HCT116 (cell line): ENCODE results near the gene ZSCAN29. TPM values are rescaled to one million over a fixed set of nuclear protein-coding genes. Genes with fewer than 3 reads are reported as not detected.

Experiments
- ATAC-seq: fragments of 200-7000 bp; cut with Tn5 transposase; 2 replicates; pipeline ENCODE4 v1.9.1; 2020; ENCODE audit warnings: mild to moderate bottlenecking, moderate library complexity
- BruUV-seq: library from RNA; stranded (reverse); fragments of 400-500 nt; replicated peaks from 2 replicates; lab custom pipeline; 2021; lab: Mats Ljungman, UMichigan
- CTCF ChIA-PET: fragments of 300-600 bp; sonication (Branson Sonifier 250); formaldehyde crosslinking; loops from one replicate; lab custom pipeline; 2021; ENCODE audit warnings: antibody characterized with exemption; lab: Charles Lee
- POLR2A ChIA-PET: fragments of 300-600, 350-600 bp; sonication (Branson Sonifier 250); formaldehyde crosslinking; loops from one replicate; lab custom pipeline; 2021; ENCODE audit warnings: antibody characterized with exemption; lab: Charles Lee
- RAD21 ChIA-PET, 2 experiments: fragments of 300-600 bp; sonication (Branson Sonifier 250); formaldehyde crosslinking; loops; one replicate each; lab custom pipeline; 2023; ENCODE audit warnings: low total read pairs in 2 of 2; ENCODE audit not compliant: uncharacterized antibody in 2 of 2, unreplicated experiment in 2 of 2, low non-redundant PET in 1 of 2; lab: Charles Lee
- DNase-seq: peaks from one replicate; pipeline ENCODE4 v3.0.0-alpha.2; 2010; ENCODE audit warnings: low read depth, low spot score
- H2AFZ ChIP-seq: fragments of 200-600 bp; shearing (Covaris generic), sonication (generic); 2 replicates; pipeline ENCODE4 v1.6.1; 2017; ENCODE audit warnings: low read depth, mixed run types, mixed read lengths, antibody characterized with exemption, low read length; ENCODE audit not compliant: poor library complexity, severe bottlenecking
- H3K27ac ChIP-seq: 2 replicates; pipeline ENCODE4 v1.5.1; 2012; ENCODE audit warnings: low read depth, low read length
- H3K27me3 ChIP-seq: fragments of 200-600 bp; sonication (generic); 2 replicates; pipeline ENCODE4 v1.6.1; 2016; ENCODE audit warnings: mixed run types, low read length, mixed read lengths; ENCODE audit not compliant: insufficient read depth
- H3K36me3 ChIP-seq, 2 experiments: fragments of 200-500 bp in 1 of 2; fragments of 200-600 bp in 1 of 2; sonication (Bioruptor generic) in 1 of 2; sonication (generic) in 1 of 2; 2 replicates each; pipeline versions ENCODE4 v1.5.1 to v1.6.1; 2014 to 2016; ENCODE audit warnings: low read length in 2 of 2, inconsistent platforms in 1 of 2, mixed read lengths in 1 of 2, mixed run types in 1 of 2; ENCODE audit not compliant: insufficient read depth in 2 of 2, control insufficient read depth in 1 of 2
- H3K4me1 ChIP-seq, 2 experiments: fragments of 200-600 bp in 1 of 2; sonication (generic) in 1 of 2; 2 replicates each; pipeline versions ENCODE4 v1.5.1 to v1.6.1; 2012 to 2017; ENCODE audit warnings: low read length in 2 of 2, inconsistent platforms in 1 of 2, mild to moderate bottlenecking in 1 of 2, mixed read lengths in 1 of 2, mixed run types in 1 of 2, moderate library complexity in 1 of 2; ENCODE audit not compliant: insufficient read depth in 2 of 2, control insufficient read depth in 1 of 2
- H3K4me2 ChIP-seq: fragments of 200-600 bp; sonication (generic); 2 replicates; pipeline ENCODE4 v1.6.1; 2017; ENCODE audit warnings: mixed run types, low read length, mixed read lengths
- H3K4me3 ChIP-seq, 2 experiments: fragments of 200-600 bp in 1 of 2; sonication (generic) in 1 of 2; replicated peaks in 1 of 2; 2 replicates each; pipeline ENCODE4 v1.5.1; 2011 to 2016; ENCODE audit warnings: low read length in 2 of 2, control low read depth in 1 of 2, low read depth in 1 of 2, mild to moderate bottlenecking in 1 of 2, mixed read lengths in 1 of 2, mixed run types in 1 of 2
- H3K79me2 ChIP-seq: fragments of 200-600 bp; sonication (generic); 2 replicates; pipeline ENCODE4 v1.6.1; 2017; ENCODE audit warnings: mild to moderate bottlenecking, mixed run types, low read length, moderate library complexity, mixed read lengths; ENCODE audit not compliant: insufficient read depth
- H3K9ac ChIP-seq: fragments of 200-600 bp; sonication (generic); 2 replicates; pipeline ENCODE4 v1.6.1; 2016; ENCODE audit warnings: low read length, mixed read lengths
- H3K9me2 ChIP-seq: fragments of 200-600 bp; sonication (generic), shearing (Covaris generic); 2 replicates; pipeline ENCODE4 v1.6.1; 2017; ENCODE audit warnings: mixed run types, mild to moderate bottlenecking, moderate library complexity; ENCODE audit not compliant: insufficient read depth
- H3K9me3 ChIP-seq, 2 experiments: fragments of 200-500 bp in 1 of 2; fragments of 200-600 bp in 1 of 2; sonication (Bioruptor generic) in 1 of 2; sonication (generic) in 1 of 2; 2 replicates each; pipeline ENCODE4 v1.6.1; 2014 to 2017; ENCODE audit warnings: low read length in 2 of 2, mixed read lengths in 2 of 2, inconsistent platforms in 1 of 2, low read depth in 1 of 2, mild to moderate bottlenecking in 1 of 2, mixed run types in 1 of 2, moderate library complexity in 1 of 2; ENCODE audit not compliant: control insufficient read depth in 1 of 2, insufficient read depth in 1 of 2
- H4K20me1 ChIP-seq: fragments of 200-600 bp; sonication (generic), shearing (Covaris generic); 2 replicates; pipeline ENCODE4 v1.6.1; 2017; ENCODE audit warnings: mixed run types, mild to moderate bottlenecking, moderate library complexity; ENCODE audit not compliant: insufficient read depth
- CEBPB ChIP-seq: IDR thresholded peaks from 2 replicates; pipeline ENCODE4 v1.6.1; 2012; ENCODE audit warnings: low read depth
- EZH2 ChIP-seq: fragments of 200-600 bp; sonication (generic); IDR thresholded peaks from 2 replicates; pipeline ENCODE4 v1.6.1; 2017; ENCODE audit warnings: antibody characterized with exemption, mixed run types
- EZH2phosphoT487 ChIP-seq: fragments of 200-600 bp; IDR thresholded peaks from 2 replicates; pipeline ENCODE4 v1.6.1; 2018; ENCODE audit warnings: antibody characterized with exemption, borderline replicate concordance
- FOSL1 ChIP-seq: IDR thresholded peaks from 2 replicates; pipeline ENCODE4 v1.6.1; 2012; ENCODE audit warnings: low read depth
- JUND ChIP-seq: IDR thresholded peaks from 2 replicates; pipeline ENCODE4 v1.6.1; 2012
- POLR2A ChIP-seq: IDR thresholded peaks from 2 replicates; pipeline ENCODE4 v1.7.0; 2011; ENCODE audit warnings: borderline replicate concordance; ENCODE audit not compliant: insufficient read depth, insufficient read length; ENCODE audit errors: extremely low read depth
- POLR2AphosphoS5 ChIP-seq: IDR thresholded peaks from 2 replicates; pipeline ENCODE4 v1.6.1; 2011; ENCODE audit warnings: mild to moderate bottlenecking, low read depth, low read length, moderate library complexity
- REST ChIP-seq: IDR thresholded peaks from 2 replicates; pipeline ENCODE4 v1.6.1; 2012; ENCODE audit warnings: low read depth
- SIN3A ChIP-seq: IDR thresholded peaks from 2 replicates; pipeline ENCODE4 v1.6.1; 2012; ENCODE audit warnings: low read depth
- SP1 ChIP-seq: IDR thresholded peaks from 2 replicates; pipeline ENCODE4 v1.6.1; 2012; ENCODE audit warnings: low read depth
- SRF ChIP-seq: IDR thresholded peaks from 2 replicates; pipeline ENCODE4 v1.6.1; 2012; ENCODE audit warnings: low read depth
- ZFX ChIP-seq: fragments of 450-650 bp; IDR thresholded peaks from 2 replicates; pipeline ENCODE4 v1.6.1; 2017
- ZNF274 ChIP-seq: fragments of 200-500 bp; sonication (Bioruptor generic); IDR thresholded peaks from 2 replicates; pipeline ENCODE4 v1.6.1; 2014; ENCODE audit warnings: mild to moderate bottlenecking, low read depth, low read length, inconsistent platforms
- intact Hi-C: fragments of 100-400 bp; cut with micrococcal nuclease; formaldehyde crosslinking; loops from 2 replicates; pipeline ENCODE4 v1.10.0; 2022
- total RNA-seq: library from RNA; stranded (reverse); gene quantifications from one replicate; pipeline ENCODE4 v1.2.1, GENCODE V29; 2021; ENCODE audit not compliant: unreplicated experiment
- TF ChIP-seq, protein P1 (sequence below), 3 experiments: fragments of 200-600 bp in 1 of 3; sonication (generic) in 1 of 3; IDR thresholded peaks in 2 of 3; conservative IDR thresholded peaks in 1 of 3; 2 replicates each; pipeline ENCODE4 v1.5.1; 2012 to 2017; ENCODE audit warnings: low read depth in 2 of 3, low read length in 2 of 3, antibody characterized with exemption in 1 of 3, borderline replicate concordance in 1 of 3, control low read depth in 1 of 3, mild to moderate bottlenecking in 1 of 3, mixed read lengths in 1 of 3, mixed run types in 1 of 3, moderate library complexity in 1 of 3; ENCODE audit not compliant: insufficient read depth in 1 of 3

The ZSCAN29 gene
- total RNA-seq, 1 experiment from 2014 or later, result 27.3 TPM

DNA sequence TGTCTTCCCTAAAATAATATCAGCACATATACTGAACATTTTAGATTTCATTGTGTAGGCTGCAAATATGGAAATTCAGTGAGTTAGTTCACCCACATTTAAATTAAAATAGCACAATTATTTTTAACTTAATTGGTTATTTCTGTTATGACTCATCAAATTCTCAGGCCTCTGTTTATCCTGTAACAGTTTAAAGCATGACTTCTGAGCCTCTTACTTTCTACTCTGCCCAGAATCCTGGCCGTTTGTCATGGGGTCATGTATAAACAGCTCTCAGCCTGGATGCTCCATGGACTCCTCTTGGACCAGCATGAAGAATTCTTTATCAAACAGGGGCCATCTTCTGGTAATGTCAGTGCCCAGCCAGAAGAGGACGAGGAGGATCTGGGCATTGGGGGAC is 12.2 kb upstream of the ZSCAN29 start:
- Histone ChIP-seq H3K4me1 (no peaks in the 10 kb centered on the region), H4K20me1 (no peaks in the 10 kb centered on the region), H3K4me3 (no peak overlapping the region), H3K9me3 (no peaks in the 10 kb centered on the region), H3K79me2 (peaks cover 9% of the 10 kb centered on the region), H3K36me3 (peaks cover 40 to 46% of the 10 kb centered on the region in 2 experiments), H3K27me3 (no peaks in the 10 kb centered on the region), H2AFZ (no peak overlapping the region), H3K9me2 (no peaks in the 10 kb centered on the region), H3K4me2 (no peak overlapping the region), H3K9ac (no peak overlapping the region), H3K27ac (no peak overlapping the region)
- intact Hi-C loops, result no loop called here
- no TSS peak for BruUV-seq
- ChIA-PET POLR2A (no interaction called here), CTCF (no interaction called here), RAD21 (no interaction called here)
- no peak for TF ChIP-seq ZNF274
- TF ChIP-seq EZH2, result no peak
- TF ChIP-seq ZFX, result no peak
- no peak for TF ChIP-seq JUND
- no peak for TF ChIP-seq SP1
- no peak for TF ChIP-seq CEBPB
- no peak for TF ChIP-seq POLR2A
- TF ChIP-seq REST, result no peak
- ATAC-seq, result no peak
- DNase-seq, result no peak

GRCh38 chr15:43382310-43382709 is 11.5 kb upstream of the ZSCAN29 start:
- ATAC-seq, result no peak
- TF ChIP-seq, protein P1, sequence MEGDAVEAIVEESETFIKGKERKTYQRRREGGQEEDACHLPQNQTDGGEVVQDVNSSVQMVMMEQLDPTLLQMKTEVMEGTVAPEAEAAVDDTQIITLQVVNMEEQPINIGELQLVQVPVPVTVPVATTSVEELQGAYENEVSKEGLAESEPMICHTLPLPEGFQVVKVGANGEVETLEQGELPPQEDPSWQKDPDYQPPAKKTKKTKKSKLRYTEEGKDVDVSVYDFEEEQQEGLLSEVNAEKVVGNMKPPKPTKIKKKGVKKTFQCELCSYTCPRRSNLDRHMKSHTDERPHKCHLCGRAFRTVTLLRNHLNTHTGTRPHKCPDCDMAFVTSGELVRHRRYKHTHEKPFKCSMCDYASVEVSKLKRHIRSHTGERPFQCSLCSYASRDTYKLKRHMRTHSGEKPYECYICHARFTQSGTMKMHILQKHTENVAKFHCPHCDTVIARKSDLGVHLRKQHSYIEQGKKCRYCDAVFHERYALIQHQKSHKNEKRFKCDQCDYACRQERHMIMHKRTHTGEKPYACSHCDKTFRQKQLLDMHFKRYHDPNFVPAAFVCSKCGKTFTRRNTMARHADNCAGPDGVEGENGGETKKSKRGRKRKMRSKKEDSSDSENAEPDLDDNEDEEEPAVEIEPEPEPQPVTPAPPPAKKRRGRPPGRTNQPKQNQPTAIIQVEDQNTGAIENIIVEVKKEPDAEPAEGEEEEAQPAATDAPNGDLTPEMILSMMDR (IDR thresholded peaks at IDR 0.05 in 2 of 3, conservative IDR thresholded peaks at IDR 0.05 in 1 of 3; ENCODE audit: borderline replicate concordance in 1 of 3, insufficient read depth in 1 of 3, low read depth in 2 of 3, low read length in 2 of 3), result no peak
- TF ChIP-seq FOSL1 (no peak), POLR2AphosphoS5 (no peak), SRF (no peak), SP1 (no peak), EZH2 (no peak), ZNF274 (no peak), POLR2A (no peak), SIN3A (no peak), EZH2phosphoT487 (no peak), JUND (no peak), ZFX (no peak), CEBPB (no peak)

More at GRCh38 chr15:43382310-43382709, 11.5 kb upstream of the ZSCAN29 start:
- ChIA-PET CTCF (no interaction called here), RAD21 (no interaction called here), POLR2A (no interaction called here)
- no peak overlapping the region for H2AFZ ChIP-seq
- H3K4me1 ChIP-seq, result no peaks in the 10 kb centered on the region
- no peak overlapping the region for H3K4me2 ChIP-seq
- no peaks in the 10 kb centered on the region for H3K9me2 ChIP-seq
- no peak overlapping the region for H3K9ac ChIP-seq
- DNase-seq, result no peak
- peaks cover 48 to 51% of the 10 kb centered on the region in 2 experiments for H3K36me3 ChIP-seq
- BruUV-seq, result no TSS peak
- H3K27ac ChIP-seq, result no peak overlapping the region
- H3K9me3 ChIP-seq, result no peaks in the 10 kb centered on the region
- H3K27me3 ChIP-seq, result no peaks in the 10 kb centered on the region
- no peak overlapping the region for H3K4me3 ChIP-seq
- H4K20me1 ChIP-seq, result no peaks in the 10 kb centered on the region
- peaks cover 14% of the 10 kb centered on the region for H3K79me2 ChIP-seq
- intact Hi-C loops, result no loop called here
